K562 (cell line): Measurements from ENCODE around the gene CELSR3. TPM values are rescaled to one million over a fixed set of nuclear protein-coding genes. Genes with fewer than 3 reads are reported as not detected.

Experiments used
- CREM ChIP-seq: IDR thresholded peaks from 2 replicates; pipeline ENCODE4 v1.6.1; 2014; ENCODE audit warnings: antibody characterized with exemption, low read depth
- ELF2 ChIP-seq: fragments of 250-450 bp; sonication (Bioruptor Pico); IDR thresholded peaks from 2 replicates; pipeline ENCODE4 v1.5.0; 2021; ENCODE audit warnings: mild to moderate bottlenecking
- KHSRP ChIP-seq: fragments of 450-650 bp; IDR thresholded peaks from 2 replicates; pipeline ENCODE4 v1.6.1; 2017
- MAZ ChIP-seq, 2 experiments: fragments of 450-650 bp in 1 of 2; sonication (generic) in 1 of 2; formaldehyde crosslinking; IDR thresholded peaks in 1 of 2; conservative IDR thresholded peaks in 1 of 2; 2 replicates each; pipeline versions ENCODE4 v1.4.0 to v1.5.0; 2020; ENCODE audit warnings: mild to moderate bottlenecking in 1 of 2, missing genetic modification reagents in 1 of 2
- MTF1 ChIP-seq: fragments of 250-450 bp; sonication (Bioruptor Pico); IDR thresholded peaks from 2 replicates; pipeline ENCODE4 v1.9.0; 2021; ENCODE audit warnings: moderate library complexity, mild to moderate bottlenecking, inconsistent platforms, borderline replicate concordance
- NR2C1 ChIP-seq, 2 experiments: fragments of 450-650 bp; IDR thresholded peaks; 2 replicates each; pipeline ENCODE4 v1.6.1; 2017; ENCODE audit warnings: mild to moderate bottlenecking in 2 of 2, antibody characterized with exemption in 1 of 2, inconsistent platforms in 1 of 2, missing compliant biosample characterization in 1 of 2, missing genetic modification characterization in 1 of 2
- POLR2AphosphoS2 ChIP-seq: IDR thresholded peaks from 2 replicates; pipeline ENCODE4 v1.6.1; 2012; ENCODE audit warnings: low read length, improper control_type of control experiment
- PTRF ChIP-seq: fragments of 450-650 bp; IDR thresholded peaks from 2 replicates; pipeline ENCODE4 v1.6.1; 2016; ENCODE audit warnings: mild to moderate bottlenecking, missing genetic modification characterization, missing compliant biosample characterization
- PYGO2 ChIP-seq: fragments of 450-650 bp; IDR thresholded peaks from 2 replicates; pipeline ENCODE4 v1.6.1; 2016; ENCODE audit warnings: mild to moderate bottlenecking, missing genetic modification characterization, moderate library complexity, missing compliant biosample characterization
- TCF7 ChIP-seq: sonication (generic); IDR thresholded peaks from 2 replicates; pipeline ENCODE4 v1.6.1; 2016; ENCODE audit warnings: antibody characterized with exemption, borderline replicate concordance
- TRIM28 ChIP-seq: fragments of 450-650 bp; IDR thresholded peaks from 2 replicates; pipeline ENCODE4 v1.6.1; 2017
- XRCC5 ChIP-seq: fragments of 200-400 bp; formaldehyde crosslinking; IDR thresholded peaks from 2 replicates; pipeline ENCODE4 v1.6.1; 2017; ENCODE audit warnings: low read depth, mild to moderate bottlenecking, low read length
- ZNF134 ChIP-seq: fragments of 250-450 bp; sonication (Bioruptor Pico); conservative IDR thresholded peaks from 2 replicates; pipeline ENCODE4 v1.4.0; 2020
- ZNF584 ChIP-seq: fragments of 200-800 bp; sonication (Bioruptor generic); IDR thresholded peaks from 2 replicates; pipeline ENCODE4 v1.6.1; 2016; ENCODE audit warnings: low read depth, mild to moderate bottlenecking, missing genetic modification characterization, missing compliant biosample characterization
- polyA plus RNA-seq, 8 experiments: library from polyadenylated mRNA; depleted of rRNA in 4 of 8; stranded (reverse) in 5 of 8; unstranded in 3 of 8; fragments of >200 nt; fragmentation: Nextera tagmentation in 2 of 8; fragmentation: Illumina TruSeq in 1 of 8; extraction: Ambion mirVana in 2 of 8; extraction: Trizol in 1 of 8; gene quantifications; 2 replicates each; pipeline versions ENCODE4 v1.2.1 to v1.2.3, GENCODE V29; 2011 to 2014; ENCODE audit warnings: inconsistent platforms in 1 of 8, missing spikeins in 1 of 8
- total RNA-seq, 7 experiments: library from RNA; depleted of rRNA in 6 of 7; stranded (reverse); fragments of >200 nt in 6 of 7; fragmentation: Illumina TruSeq in 2 of 7; extraction: Trizol in 2 of 7; gene quantifications; 2 replicates each; pipeline versions ENCODE4 v1.2.1 to v1.2.3, GENCODE V29; 2011 to 2021; ENCODE audit warnings: low replicate concordance in 1 of 7
- TF ChIP-seq, protein P1 (sequence below): IDR thresholded peaks from 3 replicates; pipeline ENCODE4 v1.6.1; 2011; ENCODE audit warnings: borderline replicate concordance, mild to moderate bottlenecking, moderate library complexity; ENCODE audit not compliant: insufficient read length; ENCODE audit errors: extremely low read depth
- TF ChIP-seq, protein P2 (sequence below): fragments of 450-650 bp; IDR thresholded peaks from 2 replicates; pipeline ENCODE4 v1.6.1; 2017; ENCODE audit warnings: antibody characterized with exemption, mild to moderate bottlenecking

The CELSR3 gene
- total and polyA plus RNA-seq, 9 of the 15 experiments (the other 6 are each of a cell fraction or from before 2014, with no cell fraction given), result 0.10 to 2.7 (median 0.76) TPM

DNA sequence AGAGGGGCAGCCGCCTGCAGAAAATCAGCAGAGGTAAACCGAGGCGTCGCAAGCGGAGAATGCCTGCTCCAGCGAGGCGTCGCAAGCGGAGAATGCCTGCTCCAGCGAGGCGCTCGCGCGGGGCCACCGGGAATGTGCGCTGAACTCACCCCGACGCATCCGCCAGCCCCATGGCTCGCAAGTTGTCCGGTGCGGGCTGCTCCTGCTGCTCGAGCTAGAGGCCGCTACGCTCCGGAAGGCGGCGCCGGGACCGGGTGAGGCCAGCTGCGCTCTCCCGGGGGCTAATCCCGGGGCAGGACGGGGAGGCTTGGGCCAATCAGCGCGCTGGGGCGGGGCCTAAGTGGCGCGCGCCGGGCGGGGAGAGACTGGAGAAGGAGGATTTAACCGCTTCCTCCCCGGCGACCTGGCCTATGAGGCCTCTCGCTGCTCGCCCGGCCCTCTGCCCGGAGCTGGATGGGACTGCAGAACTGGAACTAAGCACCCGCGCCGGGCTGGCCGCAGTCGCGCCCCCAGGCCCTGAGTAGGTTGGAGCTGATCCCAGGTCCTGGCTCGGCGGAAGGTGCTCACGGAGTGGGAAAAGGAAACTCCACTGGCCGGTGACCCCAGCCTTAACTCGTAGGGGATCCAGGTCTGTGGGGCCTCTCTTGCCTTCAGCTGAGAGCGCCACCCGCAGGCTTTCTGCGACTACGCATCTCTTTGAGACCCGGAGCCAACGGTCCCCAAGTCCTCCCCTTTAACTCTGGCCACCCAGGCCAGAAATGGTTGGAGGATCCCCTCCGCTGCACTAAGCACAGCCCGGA lies 27.3 kb downstream of the CELSR3 start, which contains the start of gene SLC26A6 (continued):
- TF ChIP-seq ZNF134 (CRISPR knock-in tag) (no peak), CREM (peak; percentile 41), MAZ (CRISPR knock-in tag; conservative IDR thresholded peaks at IDR 0.05 in 1 of 2, IDR thresholded peaks at IDR 0.05 in 1 of 2) (peak; percentile 88 to 96), ELF2 (CRISPR knock-in tag) (no peak), TRIM28 (no peak), PTRF (no peak), TCF7 (no peak), PYGO2 (tag) (no peak), ZNF584 (CRISPR knock-in tag) (no peak), POLR2AphosphoS2 (no peak), XRCC5 (peak; percentile 37; the same call in 1 of the 2 replicates), MTF1 (CRISPR knock-in tag) (no peak), KHSRP (no peak), NR2C1 (IDR thresholded peaks at IDR 0.05) (no peak; the same call in 1 of the 2 replicates), NR2C1 (tag; IDR thresholded peaks at IDR 0.05) (no peak)
- TF ChIP-seq, protein P1, sequence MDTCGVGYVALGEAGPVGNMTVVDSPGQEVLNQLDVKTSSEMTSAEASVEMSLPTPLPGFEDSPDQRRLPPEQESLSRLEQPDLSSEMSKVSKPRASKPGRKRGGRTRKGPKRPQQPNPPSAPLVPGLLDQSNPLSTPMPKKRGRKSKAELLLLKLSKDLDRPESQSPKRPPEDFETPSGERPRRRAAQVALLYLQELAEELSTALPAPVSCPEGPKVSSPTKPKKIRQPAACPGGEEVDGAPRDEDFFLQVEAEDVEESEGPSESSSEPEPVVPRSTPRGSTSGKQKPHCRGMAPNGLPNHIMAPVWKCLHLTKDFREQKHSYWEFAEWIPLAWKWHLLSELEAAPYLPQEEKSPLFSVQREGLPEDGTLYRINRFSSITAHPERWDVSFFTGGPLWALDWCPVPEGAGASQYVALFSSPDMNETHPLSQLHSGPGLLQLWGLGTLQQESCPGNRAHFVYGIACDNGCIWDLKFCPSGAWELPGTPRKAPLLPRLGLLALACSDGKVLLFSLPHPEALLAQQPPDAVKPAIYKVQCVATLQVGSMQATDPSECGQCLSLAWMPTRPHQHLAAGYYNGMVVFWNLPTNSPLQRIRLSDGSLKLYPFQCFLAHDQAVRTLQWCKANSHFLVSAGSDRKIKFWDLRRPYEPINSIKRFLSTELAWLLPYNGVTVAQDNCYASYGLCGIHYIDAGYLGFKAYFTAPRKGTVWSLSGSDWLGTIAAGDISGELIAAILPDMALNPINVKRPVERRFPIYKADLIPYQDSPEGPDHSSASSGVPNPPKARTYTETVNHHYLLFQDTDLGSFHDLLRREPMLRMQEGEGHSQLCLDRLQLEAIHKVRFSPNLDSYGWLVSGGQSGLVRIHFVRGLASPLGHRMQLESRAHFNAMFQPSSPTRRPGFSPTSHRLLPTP, result no peak
- TF ChIP-seq, protein P2, sequence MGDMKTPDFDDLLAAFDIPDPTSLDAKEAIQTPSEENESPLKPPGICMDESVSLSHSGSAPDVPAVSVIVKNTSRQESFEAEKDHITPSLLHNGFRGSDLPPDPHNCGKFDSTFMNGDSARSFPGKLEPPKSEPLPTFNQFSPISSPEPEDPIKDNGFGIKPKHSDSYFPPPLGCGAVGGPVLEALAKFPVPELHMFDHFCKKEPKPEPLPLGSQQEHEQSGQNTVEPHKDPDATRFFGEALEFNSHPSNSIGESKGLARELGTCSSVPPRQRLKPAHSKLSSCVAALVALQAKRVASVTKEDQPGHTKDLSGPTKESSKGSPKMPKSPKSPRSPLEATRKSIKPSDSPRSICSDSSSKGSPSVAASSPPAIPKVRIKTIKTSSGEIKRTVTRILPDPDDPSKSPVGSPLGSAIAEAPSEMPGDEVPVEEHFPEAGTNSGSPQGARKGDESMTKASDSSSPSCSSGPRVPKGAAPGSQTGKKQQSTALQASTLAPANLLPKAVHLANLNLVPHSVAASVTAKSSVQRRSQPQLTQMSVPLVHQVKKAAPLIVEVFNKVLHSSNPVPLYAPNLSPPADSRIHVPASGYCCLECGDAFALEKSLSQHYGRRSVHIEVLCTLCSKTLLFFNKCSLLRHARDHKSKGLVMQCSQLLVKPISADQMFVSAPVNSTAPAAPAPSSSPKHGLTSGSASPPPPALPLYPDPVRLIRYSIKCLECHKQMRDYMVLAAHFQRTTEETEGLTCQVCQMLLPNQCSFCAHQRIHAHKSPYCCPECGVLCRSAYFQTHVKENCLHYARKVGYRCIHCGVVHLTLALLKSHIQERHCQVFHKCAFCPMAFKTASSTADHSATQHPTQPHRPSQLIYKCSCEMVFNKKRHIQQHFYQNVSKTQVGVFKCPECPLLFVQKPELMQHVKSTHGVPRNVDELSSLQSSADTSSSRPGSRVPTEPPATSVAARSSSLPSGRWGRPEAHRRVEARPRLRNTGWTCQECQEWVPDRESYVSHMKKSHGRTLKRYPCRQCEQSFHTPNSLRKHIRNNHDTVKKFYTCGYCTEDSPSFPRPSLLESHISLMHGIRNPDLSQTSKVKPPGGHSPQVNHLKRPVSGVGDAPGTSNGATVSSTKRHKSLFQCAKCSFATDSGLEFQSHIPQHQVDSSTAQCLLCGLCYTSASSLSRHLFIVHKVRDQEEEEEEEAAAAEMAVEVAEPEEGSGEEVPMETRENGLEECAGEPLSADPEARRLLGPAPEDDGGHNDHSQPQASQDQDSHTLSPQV, result no peak
